GM19351 (cell line): ENCODE results near the gene LIN9.
A peak's percentile ranks its signal among the peaks of the same experiment; 100 is the strongest.
"Not testable (repeated sequence)": the region's sequence is repeated elsewhere in the genome, so short reads cannot be mapped to it uniquely, and the experiment has no call there.

ENCODE experiments used
- ATAC-seq: cut with Tn5 transposase; IDR thresholded peaks from one replicate; pipeline ENCODE4 v1.9.1; 2021; ENCODE audit warnings: mild to moderate bottlenecking, moderate library complexity; ENCODE audit not compliant: unreplicated experiment

Gene LIN9

DNA sequence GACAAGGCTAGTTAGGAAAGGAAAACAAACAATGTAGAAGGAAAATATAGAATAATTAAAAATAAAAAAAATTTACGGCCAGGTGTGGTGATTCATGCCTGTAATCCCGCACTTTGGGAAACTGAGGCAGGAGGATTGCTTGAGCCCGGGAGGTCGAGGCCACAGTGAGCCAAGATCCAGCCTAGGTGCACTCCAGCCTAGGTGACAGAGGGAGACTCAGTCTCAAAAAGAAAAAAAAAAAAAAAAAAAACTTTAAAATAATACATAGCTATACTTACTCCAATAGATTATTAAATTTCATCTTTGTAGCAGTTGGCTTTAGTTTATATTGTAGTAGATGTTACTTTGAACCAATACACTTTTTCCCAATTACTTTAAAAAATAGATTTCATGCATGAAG is 32.0 kb downstream of the LIN9 start:
- no peak for ATAC-seq

DNA sequence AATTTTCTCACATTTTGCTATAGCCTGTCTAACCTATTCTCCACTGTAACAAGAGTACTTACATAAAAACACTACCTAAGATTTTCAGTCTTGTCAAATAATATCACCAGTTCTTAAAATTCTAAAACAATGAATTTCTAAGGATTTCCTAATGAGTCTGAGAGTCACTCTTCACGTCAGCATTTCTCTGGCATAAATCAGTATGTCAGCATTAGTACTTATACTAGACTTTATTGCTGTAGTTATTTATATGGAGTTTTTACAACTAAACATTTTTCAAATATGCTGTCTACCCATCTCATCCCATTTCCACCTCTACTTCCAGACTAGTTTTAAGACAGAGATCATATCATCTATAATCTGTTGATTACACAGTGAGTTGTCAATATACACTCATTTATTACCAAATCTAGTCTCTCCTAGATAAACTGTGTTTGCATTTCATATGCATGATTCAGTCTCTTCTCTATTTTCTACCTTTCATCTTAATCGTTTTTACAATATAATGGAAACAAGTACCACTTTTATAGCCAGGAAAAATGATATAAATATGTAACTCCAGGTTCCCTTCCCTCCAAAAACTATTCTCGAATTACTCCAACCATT is 32.8 kb downstream of the LIN9 start:
- no peak for ATAC-seq

DNA sequence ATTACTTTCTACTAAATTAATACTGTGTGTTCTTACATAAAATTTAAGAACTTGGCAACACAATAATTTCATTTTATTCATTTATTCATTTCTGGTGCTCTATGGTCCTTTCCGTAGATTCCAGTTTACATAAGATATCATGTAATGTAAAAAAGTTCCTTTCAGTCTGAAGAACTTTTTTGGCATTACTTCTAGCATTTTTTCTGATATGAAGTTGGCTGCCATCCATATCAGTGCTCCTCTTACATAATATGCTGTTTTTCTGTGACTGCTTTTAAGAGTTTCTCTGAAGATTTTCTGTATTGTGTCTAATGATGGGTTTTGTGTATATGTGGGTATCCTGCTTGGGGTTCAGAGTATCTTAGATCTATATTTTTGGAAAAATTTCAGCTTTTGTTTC is 34.8 kb downstream of the LIN9 start:
- no peak for ATAC-seq

DNA sequence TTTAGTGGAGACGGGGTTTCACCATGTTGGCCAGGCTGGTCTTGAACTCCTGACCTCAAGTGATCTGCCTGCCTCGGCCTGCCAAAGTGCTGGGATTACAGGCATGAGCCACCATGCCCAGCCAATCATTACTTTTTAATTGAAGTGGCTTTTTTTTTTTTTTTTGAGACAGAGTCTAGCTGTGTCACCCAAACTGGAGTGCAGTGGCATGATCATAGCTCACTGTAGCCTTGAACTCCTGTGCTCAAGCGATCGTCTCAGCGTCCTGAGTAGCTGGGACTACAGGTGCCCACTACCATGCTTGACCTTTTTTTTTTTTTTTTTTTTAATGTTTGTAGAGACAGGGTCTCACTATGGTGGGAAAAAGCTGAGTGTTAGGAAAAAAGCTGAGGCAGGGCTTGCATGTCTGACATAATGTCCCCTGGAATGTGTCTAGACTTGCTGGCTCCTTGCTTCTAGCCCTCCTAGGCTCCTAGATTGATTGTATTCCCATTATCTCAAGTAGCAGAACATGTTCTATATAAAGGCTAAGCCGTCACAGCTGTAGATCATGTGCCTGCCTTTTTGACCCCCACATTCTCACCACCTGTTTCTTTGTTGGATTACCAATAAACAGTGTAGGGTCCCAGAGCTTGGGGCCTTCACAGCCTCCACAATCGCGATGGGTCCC is 36.6 kb downstream of the LIN9 start:
- not testable (repeated sequence) for ATAC-seq

- ATAC-seq, result no peak
These were observed 40.4 kb downstream of the LIN9 start for GRCh38 chr1:226268421-226269124.

GRCh38 chr1:226261818-226262217 is 47.1 kb downstream of the LIN9 start:
- ATAC-seq, result no peak

DNA sequence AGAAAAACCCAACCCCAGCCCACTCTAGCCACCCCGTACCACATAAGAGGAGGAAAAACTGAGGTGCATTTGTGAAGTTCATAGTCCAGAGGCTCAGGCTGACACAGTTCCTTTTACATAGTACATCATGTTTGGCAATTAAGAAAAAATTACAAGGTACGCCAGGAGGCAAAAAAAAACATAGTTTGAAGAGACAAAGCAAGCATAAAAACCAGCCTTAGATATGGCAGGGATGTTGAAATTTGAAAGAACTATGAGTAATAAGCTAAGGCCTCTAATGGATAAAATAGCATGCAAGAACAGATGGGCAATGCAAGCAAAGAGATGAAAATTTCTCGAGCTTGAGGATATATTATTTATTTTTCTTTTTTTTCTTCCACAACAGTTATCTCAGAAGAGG is 53.6 kb downstream of the LIN9 start:
- ATAC-seq, result no peak

GRCh38 chr1:226253933-226254332 is 55.0 kb downstream of the LIN9 start:
- ATAC-seq, result no peak

GRCh38 chr1:226252841-226253240 is 56.1 kb downstream of the LIN9 start:
- ATAC-seq, result not testable (repeated sequence)

DNA sequence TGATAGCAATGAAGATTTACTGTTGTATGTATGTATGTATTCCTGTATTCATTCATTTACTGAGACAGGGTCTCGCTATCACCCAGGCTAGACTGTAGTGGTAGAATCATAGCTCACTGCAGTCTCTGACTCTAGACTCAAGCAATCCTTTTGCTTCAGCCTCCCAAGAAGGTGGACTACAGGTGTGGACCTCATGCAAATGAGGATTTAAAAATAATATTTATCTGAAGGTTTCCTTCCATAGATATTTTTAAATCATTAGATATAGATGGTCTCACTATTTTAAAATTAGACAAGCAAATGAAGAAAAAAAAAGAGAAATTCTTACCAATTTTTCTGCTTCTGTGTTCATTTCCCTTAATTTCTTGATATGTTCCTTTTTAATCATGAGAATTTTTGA is 58.5 kb downstream of the LIN9 start:
- ATAC-seq, result no peak

- ATAC-seq, result no peak
These were observed 60.2 kb downstream of the LIN9 start for GRCh38 chr1:226248796-226249195.

- ATAC-seq, result no peak
These were observed 60.9 kb downstream of the LIN9 start for GRCh38 chr1:226248091-226248490.

DNA sequence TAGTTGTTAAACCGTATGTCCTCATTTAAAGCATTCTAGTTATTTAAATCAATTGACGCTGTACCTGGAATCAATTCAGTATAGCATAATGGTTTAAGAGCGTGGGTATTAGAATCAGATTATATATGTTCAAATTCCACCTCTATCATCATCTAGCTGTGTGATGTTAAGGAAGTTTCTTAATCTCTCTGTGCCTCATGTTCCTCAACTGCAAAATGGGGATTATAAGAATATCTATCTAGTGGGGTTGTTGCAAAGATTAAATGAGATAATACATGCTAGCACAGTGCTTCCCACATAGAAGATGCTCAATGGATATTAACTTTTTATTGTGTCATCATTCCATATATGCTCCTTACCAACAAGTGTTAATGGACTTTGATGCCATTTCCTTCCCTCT is 69.5 kb downstream of the LIN9 start:
- ATAC-seq, result no peak

DNA sequence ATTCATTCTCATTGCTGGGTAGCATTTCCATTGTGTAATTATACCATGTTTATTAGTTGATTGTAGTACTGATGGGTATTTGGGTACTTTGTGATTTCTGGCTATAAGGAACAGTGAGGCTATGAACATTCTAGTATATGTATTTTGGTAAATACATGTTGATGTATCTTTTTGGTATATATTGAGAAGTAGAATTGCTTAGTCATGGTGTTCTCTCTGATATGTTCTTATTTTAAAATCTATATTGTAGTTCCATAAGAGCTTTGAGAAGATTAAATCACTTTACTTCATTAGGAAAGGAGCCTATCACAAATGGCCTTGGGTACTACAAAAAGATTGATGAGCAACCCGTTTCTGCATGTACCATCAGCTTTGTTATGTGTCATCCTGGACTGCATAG is 72.1 kb downstream of the LIN9 start:
- no peak for ATAC-seq

GRCh38 chr1:226233806-226234205 is 75.2 kb downstream of the LIN9 start:
- ATAC-seq, result no peak

GRCh38 chr1:226233293-226233692 is 75.7 kb downstream of the LIN9 start:
- ATAC-seq, result no peak

GRCh38 chr1:226226601-226227000 is 82.4 kb downstream of the LIN9 start:
- ATAC-seq, result no peak

DNA sequence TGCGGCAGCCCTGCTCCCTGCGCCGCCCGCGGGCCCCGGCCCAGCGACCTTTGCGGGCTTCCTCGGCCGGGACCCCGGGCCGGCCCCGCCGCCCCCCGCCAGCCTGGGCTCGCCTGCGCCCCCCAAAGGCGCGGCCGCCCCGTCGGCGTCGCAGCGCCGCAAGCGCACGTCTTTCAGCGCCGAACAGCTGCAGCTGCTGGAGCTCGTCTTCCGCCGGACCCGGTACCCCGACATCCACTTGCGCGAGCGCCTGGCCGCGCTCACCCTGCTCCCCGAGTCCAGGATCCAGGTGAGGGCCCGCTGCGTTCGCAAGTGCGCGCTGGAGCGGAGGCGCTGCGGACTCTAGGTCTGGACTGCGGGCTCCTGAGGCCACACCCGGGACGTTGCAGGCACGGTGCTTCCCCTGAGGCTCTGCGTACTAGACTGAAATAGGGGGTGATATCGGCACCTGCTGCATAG is 85.1 kb downstream of the LIN9 start:
- ATAC-seq, result peak; percentile 79

- peak; percentile 36 for ATAC-seq
These were observed 85.7 kb downstream of the LIN9 start, which contains the start of gene MIXL1 for GRCh38 chr1:226223157-226223785. TSS of gene MIXL1 (plus strand) at chr1:226223664. CDS start at chr1:226223682, 18 bp downstream.

- no peak for ATAC-seq
These were observed 86.3 kb downstream of the LIN9 start for GRCh38 chr1:226222686-226223085.

DNA sequence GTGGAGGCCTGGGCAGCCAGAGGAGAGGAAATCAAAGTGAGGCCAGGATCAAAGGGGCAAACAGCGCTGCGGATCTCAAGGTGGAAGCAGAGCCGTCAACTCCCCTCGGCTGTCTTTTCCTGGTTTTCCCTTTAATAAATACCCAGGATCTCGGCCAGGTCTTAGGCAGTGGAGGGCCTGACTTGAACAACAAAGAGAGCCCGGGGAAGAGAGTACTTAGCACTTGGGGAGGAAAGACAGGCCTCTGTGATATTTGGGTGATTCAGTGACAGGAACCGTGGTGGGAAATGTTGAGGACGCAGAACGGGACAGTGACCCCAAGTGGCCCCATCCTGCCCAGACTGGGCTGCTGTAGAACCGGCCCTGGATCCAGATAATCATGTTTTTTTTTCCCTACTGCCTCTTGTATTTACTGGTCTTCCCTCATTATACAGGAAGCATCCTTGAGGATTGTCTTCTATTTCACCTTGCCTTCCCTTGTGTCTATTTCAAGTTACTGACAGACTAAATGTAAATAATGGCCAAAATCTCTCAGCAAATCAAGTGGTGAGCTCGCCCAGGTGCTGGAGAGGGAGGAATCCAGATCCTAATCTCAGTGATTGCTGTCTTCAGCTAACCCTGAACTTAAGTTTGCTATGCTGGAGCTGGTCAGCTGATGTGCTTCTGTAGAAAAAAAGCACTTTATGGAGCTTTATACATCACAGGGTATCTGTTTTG is 88.3 kb downstream of the LIN9 start:
- ATAC-seq, result no peak
